ENCODE results near the gene KATNIP.

Gene KATNIP

GRCh38 chr16:27588057-27588456, 38.1 kb downstream of the KATNIP start:
- DNase-seq, result no peak

GRCh38 chr16:27591837-27592236, 41.9 kb downstream of the KATNIP start:
- DNase-seq, result no peak

GRCh38 chr16:27595475-27595874, 45.5 kb downstream of the KATNIP start:
- no peak for DNase-seq

GRCh38 chr16:27595993-27596392, 46.0 kb downstream of the KATNIP start:
- no peak for DNase-seq

- no peak for DNase-seq
Measured at GRCh38 chr16:27596411-27596810, 46.5 kb downstream of the KATNIP start.

GRCh38 chr16:27597361-27597760, 47.4 kb downstream of the KATNIP start:
- DNase-seq, result no peak

GRCh38 chr16:27598220-27598619, 48.3 kb downstream of the KATNIP start:
- DNase-seq, result no peak

GRCh38 chr16:27598931-27599565, 49.1 kb downstream of the KATNIP start:
- no peak for DNase-seq

GRCh38 chr16:27599606-27600005, 49.7 kb downstream of the KATNIP start:
- DNase-seq, result no peak

Data from CD4-positive, alpha-beta T cell treated with Interleukin-17A for 1 hour (primary cell).